ENCODE data around the gene SLC16A11.

DNA sequence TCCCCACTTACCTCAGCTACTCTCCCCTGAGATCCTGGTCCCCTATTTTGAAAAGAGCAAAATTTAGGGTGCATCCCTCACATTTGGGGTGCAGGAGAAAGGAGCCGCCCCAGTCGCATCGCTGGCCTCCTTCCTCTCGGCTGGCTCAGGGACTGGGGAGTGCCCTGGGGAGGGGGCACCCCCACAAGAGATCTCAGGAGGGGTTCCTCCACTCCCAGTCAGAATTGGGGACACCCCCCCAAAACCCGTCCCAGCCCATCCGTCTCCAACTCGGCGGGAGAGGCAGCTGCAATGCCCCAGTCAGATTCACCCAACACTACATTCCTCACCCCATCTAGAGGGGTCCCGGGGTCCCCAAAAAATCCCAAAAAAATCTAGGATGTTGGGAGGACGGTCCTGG, 24.5 kb downstream of the SLC16A11 start:
- TF ChIP-seq, protein P1, sequence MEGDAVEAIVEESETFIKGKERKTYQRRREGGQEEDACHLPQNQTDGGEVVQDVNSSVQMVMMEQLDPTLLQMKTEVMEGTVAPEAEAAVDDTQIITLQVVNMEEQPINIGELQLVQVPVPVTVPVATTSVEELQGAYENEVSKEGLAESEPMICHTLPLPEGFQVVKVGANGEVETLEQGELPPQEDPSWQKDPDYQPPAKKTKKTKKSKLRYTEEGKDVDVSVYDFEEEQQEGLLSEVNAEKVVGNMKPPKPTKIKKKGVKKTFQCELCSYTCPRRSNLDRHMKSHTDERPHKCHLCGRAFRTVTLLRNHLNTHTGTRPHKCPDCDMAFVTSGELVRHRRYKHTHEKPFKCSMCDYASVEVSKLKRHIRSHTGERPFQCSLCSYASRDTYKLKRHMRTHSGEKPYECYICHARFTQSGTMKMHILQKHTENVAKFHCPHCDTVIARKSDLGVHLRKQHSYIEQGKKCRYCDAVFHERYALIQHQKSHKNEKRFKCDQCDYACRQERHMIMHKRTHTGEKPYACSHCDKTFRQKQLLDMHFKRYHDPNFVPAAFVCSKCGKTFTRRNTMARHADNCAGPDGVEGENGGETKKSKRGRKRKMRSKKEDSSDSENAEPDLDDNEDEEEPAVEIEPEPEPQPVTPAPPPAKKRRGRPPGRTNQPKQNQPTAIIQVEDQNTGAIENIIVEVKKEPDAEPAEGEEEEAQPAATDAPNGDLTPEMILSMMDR (IDR thresholded peaks at IDR 0.05; ENCODE audit: poor library complexity), result no peak
- TF ChIP-seq EZH2 (IDR thresholded peaks at IDR 0.05; ENCODE audit: borderline replicate concordance), result no peak

Data from hepatocyte (in vitro differentiated cells).